Right atrium auricular region (tissue), 2 donors: ENCODE data around the gene HS6ST3. TPM values are rescaled to one million over a fixed set of nuclear protein-coding genes. Genes with fewer than 3 reads are reported as not detected.
"Not testable (repeated sequence)": the region's sequence is repeated elsewhere in the genome, so short reads cannot be mapped to it uniquely, and the experiment has no call there.

Experiments
- DNase-seq: peaks from one replicate; pipeline ENCODE4 v3.0.0-alpha.2; 2019; ENCODE audit warnings: low spot score
- H3K27ac ChIP-seq, 2 donors: fragments of 200-600 bp; sonication (generic); 1 replicate in 1 of 2; 2 replicates in 1 of 2; pipeline ENCODE4 v1.5.1; 2016 to 2019
- H3K27me3 ChIP-seq, 2 donors: fragments of 200-600 bp; sonication (generic); one replicate each; pipeline versions ENCODE4 v1.5.1 to v1.6.0; 2017 to 2019
- H3K36me3 ChIP-seq: fragments of 200-600 bp; sonication (generic); one replicate; pipeline ENCODE4 v1.5.1; 2016
- H3K4me1 ChIP-seq, 2 donors: fragments of 200-600 bp; sonication (generic); one replicate each; pipeline versions ENCODE4 v1.5.1 to v1.6.0; 2017 to 2019
- H3K4me3 ChIP-seq, 2 donors: fragments of 200-600 bp; sonication (generic); 1 replicate in 1 of 2; 2 replicates in 1 of 2; pipeline ENCODE4 v1.5.1; 2017 to 2019; ENCODE audit warnings: mild to moderate bottlenecking in 1 of 2, moderate library complexity in 1 of 2
- H3K9me3 ChIP-seq, 2 donors: fragments of 200-600 bp; sonication (generic); one replicate each; pipeline ENCODE4 v1.5.1; 2019
- total RNA-seq, 2 donors: library from RNA; depleted of rRNA; stranded (reverse); fragments of >200 nt; gene quantifications; one replicate each; pipeline ENCODE4 v1.1.0, GENCODE V29; 2016
- TF ChIP-seq, protein P1 (sequence below), 2 donors: fragments of 200-600 bp; sonication (generic); IDR thresholded peaks; one replicate each; pipeline ENCODE4 v1.5.1; 2019; ENCODE audit warnings: antibody characterized with exemption in 2 of 2

HS6ST3 gene
- total RNA-seq, 2 donors from 2014 or later, result 0.59 to 3.1 TPM

DNA sequence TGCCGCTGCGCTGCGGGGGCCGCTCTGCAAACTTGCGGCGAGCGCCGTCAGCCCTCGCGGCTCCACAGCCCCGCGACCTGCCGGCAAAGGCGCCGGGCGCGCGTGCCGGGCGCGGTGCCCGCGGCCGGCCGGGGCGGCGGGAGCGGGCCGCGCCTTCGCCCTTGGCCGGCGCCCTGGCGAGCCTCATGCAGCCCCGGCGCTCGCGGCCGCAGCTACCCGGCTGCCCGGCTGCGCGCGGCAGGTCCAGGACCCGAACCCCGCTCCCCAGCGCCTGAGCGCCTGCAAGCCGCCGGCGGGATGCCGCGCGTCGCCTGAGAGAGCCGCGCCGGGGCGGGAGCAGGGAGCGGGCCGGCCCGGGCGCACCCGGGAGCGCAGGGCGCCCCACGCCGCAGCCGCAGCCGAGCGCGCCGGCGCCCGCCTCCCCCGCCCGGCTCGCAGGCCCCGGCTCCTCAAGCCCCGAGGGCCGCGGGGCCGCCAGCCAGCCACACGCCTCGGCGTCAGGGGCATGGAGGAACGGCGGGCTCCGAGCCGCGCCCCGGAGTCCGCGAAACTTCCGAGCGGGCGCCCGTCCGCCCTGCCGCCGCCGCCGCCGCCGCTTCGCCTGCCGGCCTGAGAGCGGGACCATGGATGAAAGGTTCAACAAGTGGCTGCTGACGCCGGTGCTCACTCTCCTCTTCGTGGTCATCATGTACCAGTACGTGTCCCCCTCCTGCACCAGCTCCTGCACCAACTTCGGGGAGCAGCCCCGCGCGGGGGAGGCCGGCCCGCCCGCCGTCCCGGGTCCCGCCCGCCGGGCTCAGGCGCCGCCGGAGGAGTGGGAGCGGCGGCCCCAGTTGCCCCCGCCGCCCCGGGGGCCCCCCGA, 564 bp downstream of the HS6ST3 start:
- peak overlapping the region; percentile 22 to 50 for H3K4me3 ChIP-seq
- peaks cover 0 to 14% of the 10 kb centered on the region in 2 donors for H3K4me1 ChIP-seq
- H3K9me3 ChIP-seq, result no peaks in the 10 kb centered on the region
- no peak for DNase-seq
- no peaks in the 10 kb centered on the region for H3K36me3 ChIP-seq
- H3K27me3 ChIP-seq, result peaks cover 0 to 7% of the 10 kb centered on the region in 2 donors
- no peak overlapping the region for H3K27ac ChIP-seq
- TF ChIP-seq, protein P1, sequence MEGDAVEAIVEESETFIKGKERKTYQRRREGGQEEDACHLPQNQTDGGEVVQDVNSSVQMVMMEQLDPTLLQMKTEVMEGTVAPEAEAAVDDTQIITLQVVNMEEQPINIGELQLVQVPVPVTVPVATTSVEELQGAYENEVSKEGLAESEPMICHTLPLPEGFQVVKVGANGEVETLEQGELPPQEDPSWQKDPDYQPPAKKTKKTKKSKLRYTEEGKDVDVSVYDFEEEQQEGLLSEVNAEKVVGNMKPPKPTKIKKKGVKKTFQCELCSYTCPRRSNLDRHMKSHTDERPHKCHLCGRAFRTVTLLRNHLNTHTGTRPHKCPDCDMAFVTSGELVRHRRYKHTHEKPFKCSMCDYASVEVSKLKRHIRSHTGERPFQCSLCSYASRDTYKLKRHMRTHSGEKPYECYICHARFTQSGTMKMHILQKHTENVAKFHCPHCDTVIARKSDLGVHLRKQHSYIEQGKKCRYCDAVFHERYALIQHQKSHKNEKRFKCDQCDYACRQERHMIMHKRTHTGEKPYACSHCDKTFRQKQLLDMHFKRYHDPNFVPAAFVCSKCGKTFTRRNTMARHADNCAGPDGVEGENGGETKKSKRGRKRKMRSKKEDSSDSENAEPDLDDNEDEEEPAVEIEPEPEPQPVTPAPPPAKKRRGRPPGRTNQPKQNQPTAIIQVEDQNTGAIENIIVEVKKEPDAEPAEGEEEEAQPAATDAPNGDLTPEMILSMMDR (IDR thresholded peaks at IDR 0.05), result no peak

DNA sequence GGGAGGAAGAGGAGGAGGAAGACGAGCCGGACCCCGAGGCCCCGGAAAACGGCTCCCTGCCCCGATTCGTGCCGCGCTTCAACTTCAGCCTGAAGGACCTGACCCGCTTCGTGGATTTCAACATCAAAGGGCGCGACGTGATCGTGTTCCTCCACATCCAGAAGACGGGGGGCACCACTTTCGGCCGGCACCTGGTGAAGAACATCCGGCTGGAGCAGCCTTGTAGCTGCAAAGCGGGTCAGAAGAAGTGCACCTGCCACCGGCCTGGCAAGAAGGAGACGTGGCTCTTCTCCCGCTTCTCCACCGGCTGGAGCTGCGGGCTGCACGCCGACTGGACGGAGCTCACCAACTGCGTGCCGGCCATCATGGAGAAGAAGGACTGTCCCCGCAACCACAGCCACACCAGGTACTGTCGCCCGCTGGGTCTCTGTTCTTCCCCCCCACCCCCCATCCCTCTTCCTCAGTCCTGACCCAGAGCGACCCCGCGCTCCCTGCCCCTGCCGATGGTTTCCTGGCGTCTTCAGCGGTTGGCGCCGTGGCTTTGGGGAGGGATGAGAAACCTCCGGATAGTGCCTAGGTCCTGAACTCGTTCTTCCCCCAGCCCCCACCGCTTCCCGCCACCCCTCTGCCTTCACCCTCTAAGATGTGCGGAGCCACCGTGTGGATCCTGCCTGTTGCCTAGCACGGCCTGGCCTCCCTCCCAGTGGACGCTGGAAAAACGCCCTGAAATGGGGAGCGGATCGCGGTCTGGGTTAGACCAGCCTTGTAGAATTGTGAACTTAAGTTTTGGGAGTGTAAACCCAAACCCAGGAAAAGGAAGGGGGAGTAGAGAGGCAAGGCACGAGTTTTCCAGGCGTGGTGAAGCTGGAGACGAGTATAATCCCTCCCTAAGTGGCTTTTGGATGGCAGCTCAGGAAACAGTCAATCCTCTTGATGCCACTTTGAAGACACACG, 1.5 kb downstream of the HS6ST3 start:
- Histone ChIP-seq H3K9me3 (no peaks in the 10 kb centered on the region), H3K27ac (no peak overlapping the region), H3K27me3 (peaks cover 0 to 7% of the 10 kb centered on the region in 2 donors), H3K4me3 (peak overlapping the region in 1 of 2 donors; percentile 50), H3K4me1 (peaks cover 0 to 14% of the 10 kb centered on the region in 2 donors), H3K36me3 (no peaks in the 10 kb centered on the region)
- no peak for DNase-seq
- TF ChIP-seq, protein P1 (IDR thresholded peaks at IDR 0.05), result no peak

DNA sequence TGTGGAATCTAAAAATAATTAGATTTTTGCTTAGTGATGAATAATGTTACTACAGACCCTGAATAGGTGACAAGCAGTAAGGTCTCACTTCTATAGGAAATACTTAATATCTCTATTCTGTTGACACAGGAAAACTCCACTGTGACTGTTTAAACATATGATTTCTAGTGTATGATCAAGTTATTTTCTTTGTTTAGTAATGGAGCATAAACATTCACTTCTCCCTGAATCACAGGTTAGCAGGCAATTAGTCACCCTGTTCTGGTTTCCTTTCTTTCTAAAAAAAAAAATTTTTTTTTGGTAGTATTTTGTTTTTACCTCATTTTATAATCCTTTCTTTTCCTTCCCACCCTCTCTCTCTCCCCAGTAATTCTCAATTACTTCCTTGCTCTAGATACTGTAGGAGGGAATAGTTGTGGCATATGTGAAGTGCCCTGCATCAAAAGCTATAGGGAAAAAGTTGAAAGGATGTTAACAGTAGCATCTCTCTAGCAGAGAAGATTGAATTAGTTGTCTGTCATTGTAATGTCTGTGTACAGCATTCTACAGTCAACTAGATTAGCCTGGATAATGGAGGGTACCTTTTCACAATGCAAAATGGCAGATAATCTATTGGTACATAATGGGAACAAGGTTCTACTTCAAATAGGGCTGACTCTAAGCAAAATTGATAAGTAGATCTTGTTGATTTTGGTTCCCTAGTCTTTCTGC, 3.5 kb downstream of the HS6ST3 start:
- no peak overlapping the region for H3K4me3 ChIP-seq
- peaks cover 0 to 7% of the 10 kb centered on the region in 2 donors for H3K27me3 ChIP-seq
- no peak overlapping the region for H3K27ac ChIP-seq
- TF ChIP-seq, protein P1 (IDR thresholded peaks at IDR 0.05), result no peak
- H3K9me3 ChIP-seq, result no peaks in the 10 kb centered on the region
- peaks cover 0 to 14% of the 10 kb centered on the region in 2 donors for H3K4me1 ChIP-seq
- no peak for DNase-seq
- no peaks in the 10 kb centered on the region for H3K36me3 ChIP-seq

DNA sequence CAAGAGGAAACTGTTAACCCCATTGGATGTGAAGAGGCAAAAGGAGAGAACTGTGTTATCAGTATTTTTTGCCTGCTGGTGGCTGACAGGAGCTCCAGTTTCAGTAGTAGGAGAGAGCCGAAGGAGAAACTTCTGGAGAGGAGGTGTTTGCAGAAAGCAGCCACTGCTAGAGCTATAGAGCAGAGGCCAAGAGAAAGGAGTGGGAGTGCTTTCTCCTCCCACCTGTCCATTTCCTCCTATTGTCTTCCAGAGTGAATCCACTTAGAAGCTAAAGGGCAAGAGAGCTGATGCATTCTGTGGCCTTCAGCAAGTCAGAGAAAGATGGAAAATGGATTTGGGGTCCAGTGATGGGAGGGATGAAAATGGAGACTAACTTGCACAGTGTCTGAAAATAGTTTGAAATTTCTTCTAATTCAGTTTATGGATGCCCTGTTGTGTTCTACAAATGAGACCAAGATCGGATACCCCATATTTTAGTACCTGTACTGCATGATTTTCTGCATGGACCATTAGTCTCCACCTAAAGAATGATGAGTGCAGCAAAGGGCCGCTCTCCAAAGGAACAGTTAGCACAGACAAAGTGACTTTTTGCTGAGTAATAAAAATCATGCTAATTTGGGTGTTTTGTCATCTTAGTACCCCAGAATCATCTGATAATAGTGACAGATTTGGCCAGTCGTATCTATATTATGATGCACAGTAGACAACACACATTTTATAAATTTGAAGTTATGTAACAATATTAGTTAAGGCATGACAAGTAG, 10.7 kb downstream of the HS6ST3 start:
- Histone ChIP-seq H3K4me1 (no peaks in the 10 kb centered on the region), H3K9me3 (no peaks in the 10 kb centered on the region)
- TF ChIP-seq, protein P1 (IDR thresholded peaks at IDR 0.05), result no peak

DNA sequence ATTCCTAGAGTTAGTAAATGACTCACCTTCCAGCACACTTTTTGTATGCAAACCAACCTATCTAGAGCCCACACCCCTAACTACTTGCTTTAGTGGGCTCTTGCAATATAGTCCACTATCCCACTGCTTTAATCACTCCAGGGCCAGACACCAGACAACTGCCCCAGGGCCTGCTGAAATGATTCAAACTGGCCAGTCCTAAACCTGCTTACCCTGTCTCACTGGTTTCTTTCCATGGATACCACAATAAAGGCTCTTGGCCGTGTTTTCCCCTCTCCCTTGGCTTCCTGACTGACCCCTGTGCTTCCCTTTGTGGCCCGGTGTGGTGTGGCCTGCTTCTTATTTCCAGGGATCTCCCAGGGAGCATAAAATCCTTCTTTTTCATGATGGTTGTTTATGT, 14.6 kb downstream of the HS6ST3 start:
- TF ChIP-seq, protein P1 (IDR thresholded peaks at IDR 0.05), result no peak
- H3K36me3 ChIP-seq, result no peaks in the 10 kb centered on the region
- peaks cover 0 to 22% of the 10 kb centered on the region in 2 donors for H3K9me3 ChIP-seq
- no peaks in the 10 kb centered on the region for H3K4me1 ChIP-seq
- no peaks in the 10 kb centered on the region for H3K27me3 ChIP-seq
- H3K4me3 ChIP-seq, result no peak overlapping the region
- DNase-seq, result no peak
- no peak overlapping the region for H3K27ac ChIP-seq

More for the DNA sequence above, 10.7 kb downstream of the HS6ST3 start:
- no peak for DNase-seq
- no peaks in the 10 kb centered on the region for H3K27me3 ChIP-seq
- no peak overlapping the region for H3K4me3 ChIP-seq
- H3K27ac ChIP-seq, result no peak overlapping the region
- no peaks in the 10 kb centered on the region for H3K36me3 ChIP-seq

DNA sequence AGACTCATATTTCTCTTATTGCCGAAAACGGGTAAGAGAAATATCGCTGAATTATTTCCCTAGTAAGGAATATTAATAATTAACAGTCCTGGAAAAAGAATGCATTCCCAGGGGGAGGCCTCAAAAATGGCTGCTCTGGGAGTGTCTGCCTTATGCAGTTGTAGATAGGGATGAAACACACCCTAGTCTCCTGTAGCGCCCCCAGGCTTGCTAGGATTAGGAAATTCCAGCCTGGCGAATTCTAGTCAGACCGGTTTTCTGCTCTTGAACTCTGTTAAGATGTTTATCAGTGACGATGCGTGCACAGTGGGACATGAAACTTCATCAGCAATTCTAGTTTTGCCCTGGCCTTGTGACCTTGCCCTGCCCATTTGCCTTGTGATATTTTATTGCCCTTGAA, 18.2 kb downstream of the HS6ST3 start:
- not testable (repeated sequence) for H3K36me3 ChIP-seq, H3K27ac ChIP-seq, H3K4me3 ChIP-seq, H3K27me3 ChIP-seq, H3K4me1 ChIP-seq, DNase-seq
- peaks cover 0 to 22% of the 10 kb centered on the region in 2 donors for H3K9me3 ChIP-seq
